ENCODE results near the gene LINGO1.

The LINGO1 gene

DNA sequence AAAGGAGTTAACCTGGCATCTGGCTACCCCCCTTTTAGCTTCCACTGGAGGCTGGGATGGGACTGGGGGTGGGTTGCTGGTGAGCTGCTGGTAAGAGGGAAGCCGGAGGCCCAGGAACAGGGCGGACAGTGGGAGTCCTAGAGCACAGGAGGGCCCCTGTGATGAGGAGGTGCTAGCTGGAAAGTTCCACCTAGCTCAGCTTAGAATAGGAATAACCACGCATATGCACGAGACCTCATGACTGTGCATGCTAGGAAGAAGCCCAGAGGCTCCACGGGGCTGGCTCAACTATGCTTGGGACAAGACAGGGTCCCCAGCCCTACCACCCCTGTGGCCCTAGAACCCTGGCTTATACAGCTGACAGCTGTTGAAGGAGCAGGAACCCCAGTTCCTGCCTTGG is 34.1 kb downstream of the LINGO1 start:
- FAIRE-seq (no peak), DNase-seq (ENCODE audit: insufficient read length, low spot score) (no peak)

DNA sequence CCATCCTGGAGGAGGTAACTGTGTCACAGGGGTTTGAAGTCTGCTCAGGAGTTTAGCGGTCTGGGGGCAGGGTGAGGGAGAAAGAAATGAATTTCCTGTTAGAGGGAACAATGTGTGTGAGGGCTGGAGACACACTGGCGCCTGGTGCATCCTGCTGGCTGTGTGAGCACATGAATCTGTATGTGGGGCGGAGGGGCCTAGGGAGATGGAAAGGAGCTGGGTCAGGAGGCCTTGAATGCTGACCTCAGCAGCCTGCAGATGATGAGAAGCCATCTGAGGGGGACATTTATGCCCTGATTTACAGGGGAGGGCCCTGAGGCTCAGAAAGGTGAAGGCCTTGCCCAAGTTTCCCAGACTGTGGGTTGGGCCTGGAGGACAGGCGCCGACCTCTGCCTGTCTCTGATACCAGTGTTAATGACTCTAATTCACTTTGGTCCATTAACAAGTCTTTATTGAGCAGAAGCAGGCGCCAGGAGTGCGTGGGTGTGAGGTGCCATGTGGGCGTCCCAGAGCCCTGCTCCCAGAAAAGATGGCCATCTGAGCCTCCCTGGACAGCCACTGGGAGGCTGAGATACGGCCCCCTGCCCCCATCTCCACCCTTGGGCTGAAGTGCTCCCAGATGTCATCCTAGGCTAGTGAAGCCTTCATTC is 34.8 kb downstream of the LINGO1 start:
- DNase-seq (ENCODE audit: insufficient read length, low spot score) (no peak), FAIRE-seq (no peak)

GRCh38 chr15:77596821-77597803 is 35.6 kb downstream of the LINGO1 start:
- DNase-seq (ENCODE audit: insufficient read length, low spot score): no peak
- FAIRE-seq: no peak

DNA sequence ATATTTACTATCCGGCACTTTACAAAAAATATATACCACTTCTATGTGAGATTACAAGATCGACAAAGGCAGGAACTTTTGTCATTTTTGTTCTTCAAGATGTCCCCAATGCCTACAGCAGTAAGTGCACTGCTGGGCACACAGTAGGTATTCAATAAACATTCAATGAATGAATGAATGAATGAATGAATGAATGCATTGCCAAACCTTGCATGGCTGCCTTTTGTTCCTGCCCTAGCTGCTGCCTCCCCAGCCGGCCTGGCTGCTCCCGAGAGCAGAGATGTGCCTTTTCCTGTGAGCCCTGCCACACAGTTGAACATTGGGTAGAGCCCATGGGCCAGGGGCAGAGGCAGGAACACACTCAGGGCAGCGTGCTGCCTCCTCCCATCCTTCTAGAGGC is 37.5 kb downstream of the LINGO1 start:
- no peak for DNase-seq (ENCODE audit: insufficient read length, low spot score)
- FAIRE-seq: no peak

GRCh38 chr15:77592758-77593157 is 40.0 kb downstream of the LINGO1 start:
- DNase-seq (ENCODE audit: insufficient read length, low spot score): no peak
- no peak for FAIRE-seq

DNA sequence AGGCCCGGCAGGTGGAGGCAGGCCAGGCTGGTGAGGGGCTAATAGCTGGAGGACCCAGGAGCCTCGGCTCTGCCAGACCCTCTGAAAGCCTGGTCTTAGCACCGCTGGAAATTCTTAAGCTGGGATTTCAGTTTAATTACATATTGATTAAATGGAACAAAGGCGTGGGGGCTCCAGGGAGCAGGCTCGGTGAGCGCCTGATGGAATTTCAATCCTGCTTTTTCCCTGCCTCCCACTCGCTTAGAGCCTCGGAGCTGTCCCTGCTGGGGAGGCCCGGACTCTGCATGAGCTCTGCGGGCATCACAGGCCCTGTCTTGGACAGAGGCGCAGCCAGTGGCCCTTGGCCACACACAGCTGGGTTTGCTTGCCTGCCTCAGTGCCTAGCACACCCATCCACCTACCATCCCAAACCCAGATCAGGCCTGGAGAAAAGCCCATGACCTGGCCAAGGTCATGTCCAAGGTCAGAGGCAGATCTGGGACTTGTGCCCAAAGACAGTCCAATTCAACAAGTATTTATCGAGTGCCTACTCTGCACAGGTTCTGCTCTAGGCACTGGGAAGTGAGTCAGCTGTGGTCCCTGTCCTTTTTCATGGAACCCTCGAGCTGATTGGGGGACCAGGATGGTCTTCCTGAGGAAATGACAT is 40.6 kb downstream of the LINGO1 start:
- FAIRE-seq: no peak
- DNase-seq (ENCODE audit: insufficient read length, low spot score): no peak

DNA sequence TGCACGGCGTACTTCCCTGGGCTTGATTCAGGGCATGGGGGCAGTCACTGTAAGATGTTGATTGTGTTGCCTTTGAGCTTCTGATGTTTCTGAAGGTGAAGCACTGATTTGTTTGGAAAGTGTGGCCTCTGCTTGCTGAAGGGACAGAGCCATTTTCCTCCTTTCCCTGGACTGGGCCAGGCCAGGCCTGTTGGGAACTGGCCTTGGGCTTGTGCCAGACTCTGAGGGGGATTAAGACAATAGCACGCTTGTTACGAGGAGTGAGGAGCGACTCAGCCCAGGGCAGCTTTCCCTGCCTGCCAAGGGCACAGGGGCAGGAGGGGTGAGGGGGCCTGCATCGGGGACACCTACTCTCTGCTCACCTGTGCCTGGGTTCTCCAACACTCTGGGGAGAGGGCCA is 42.9 kb downstream of the LINGO1 start:
- no peak for FAIRE-seq
- DNase-seq (ENCODE audit: insufficient read length, low spot score): no peak

DNA sequence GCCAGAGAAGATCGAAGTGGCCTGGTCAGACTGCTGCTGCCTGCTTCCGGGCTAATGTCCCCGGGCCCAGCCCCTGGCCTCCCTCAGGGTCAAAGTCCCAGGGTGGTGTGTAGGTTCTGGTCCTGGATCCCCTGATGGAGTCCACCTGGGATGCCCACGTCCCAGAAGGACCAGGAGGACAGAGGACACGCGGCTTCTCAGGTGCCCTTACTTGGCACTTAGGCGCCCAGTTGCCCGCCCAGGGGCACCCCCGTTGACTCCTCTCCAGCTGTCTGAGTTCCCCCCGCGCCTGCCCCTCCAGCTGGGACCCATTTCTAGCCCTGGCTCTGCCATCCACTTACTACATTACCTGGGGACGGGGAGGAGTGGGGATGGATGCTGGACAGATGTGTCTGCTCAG is 44.6 kb downstream of the LINGO1 start:
- FAIRE-seq: no peak
- no peak for DNase-seq (ENCODE audit: insufficient read length, low spot score)

DNA sequence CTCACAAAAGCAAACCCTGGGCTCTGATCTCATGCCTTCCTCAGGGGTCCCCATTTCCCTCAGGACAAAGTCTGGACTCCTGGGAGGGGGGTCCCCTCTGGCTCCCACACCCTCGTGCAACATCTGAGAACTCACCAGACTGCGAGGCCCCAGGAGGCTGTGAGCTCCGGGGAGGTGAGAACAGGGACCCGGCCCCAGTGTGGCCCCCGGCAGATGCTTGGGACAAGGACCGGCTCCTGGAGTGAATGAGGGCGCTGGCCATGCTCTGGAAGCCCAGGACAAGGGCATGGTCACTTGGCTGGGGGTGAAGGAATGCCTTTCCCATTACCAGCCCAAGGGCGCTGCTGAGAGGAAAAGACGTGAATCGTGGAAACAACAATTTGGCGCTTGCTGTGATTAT is 48.0 kb downstream of the LINGO1 start:
- no peak for FAIRE-seq

GRCh38 chr15:77584201-77584600 is 48.5 kb downstream of the LINGO1 start:
- DNase-seq (ENCODE audit: insufficient read length, low spot score): no peak
- FAIRE-seq: no peak

More for the DNA sequence above, 48.0 kb downstream of the LINGO1 start:
- no peak for DNase-seq (ENCODE audit: insufficient read length, low spot score)

- FAIRE-seq (no peak), DNase-seq (ENCODE audit: insufficient read length, low spot score) (no peak)
Observed at GRCh38 chr15:77582763-77583162, 49.9 kb downstream of the LINGO1 start.

- no peak for DNase-seq (ENCODE audit: insufficient read length, low spot score)
- FAIRE-seq: no peak
Observed at GRCh38 chr15:77581896-77582569, 50.7 kb downstream of the LINGO1 start.

DNA sequence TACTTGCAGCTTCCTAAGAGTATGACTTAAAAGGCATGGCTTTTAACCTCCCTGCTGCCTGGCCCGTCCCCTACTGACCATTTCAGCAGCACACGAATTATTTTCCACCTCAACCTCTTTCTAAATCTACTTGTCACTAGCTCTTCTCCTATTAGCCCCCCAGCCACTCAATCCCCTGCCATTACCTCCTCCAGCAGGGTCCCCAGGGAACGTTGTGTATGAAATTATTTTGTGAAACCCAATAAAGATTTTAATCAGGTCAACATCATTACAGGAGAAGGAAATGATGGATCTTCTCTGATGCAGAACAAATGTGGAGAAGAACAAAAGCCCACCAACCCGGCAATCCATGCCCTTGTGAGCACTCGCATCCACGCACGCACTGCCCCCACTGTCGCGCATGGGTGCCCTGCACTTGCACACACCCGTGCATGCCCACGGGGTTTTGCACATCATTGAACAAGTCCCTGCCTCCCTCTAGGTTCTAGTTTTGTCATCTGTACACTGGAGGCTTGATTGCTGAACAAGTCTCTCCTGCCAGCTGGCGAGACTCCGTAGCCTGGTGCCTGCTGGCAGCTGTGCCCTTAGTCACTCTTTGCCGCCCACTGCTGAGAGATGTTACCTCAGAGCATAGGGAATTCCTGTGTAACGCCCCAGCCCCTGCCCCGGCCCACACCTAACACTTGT is 51.6 kb downstream of the LINGO1 start:
- no peak for FAIRE-seq
- no peak for DNase-seq (ENCODE audit: insufficient read length, low spot score)

- DNase-seq (ENCODE audit: insufficient read length, low spot score) (no peak), FAIRE-seq (no peak)
Observed at GRCh38 chr15:77579498-77580188, 53.1 kb downstream of the LINGO1 start.

GRCh38 chr15:77578641-77579372 is 53.9 kb downstream of the LINGO1 start:
- FAIRE-seq (no peak), DNase-seq (ENCODE audit: insufficient read length, low spot score) (no peak)

DNA sequence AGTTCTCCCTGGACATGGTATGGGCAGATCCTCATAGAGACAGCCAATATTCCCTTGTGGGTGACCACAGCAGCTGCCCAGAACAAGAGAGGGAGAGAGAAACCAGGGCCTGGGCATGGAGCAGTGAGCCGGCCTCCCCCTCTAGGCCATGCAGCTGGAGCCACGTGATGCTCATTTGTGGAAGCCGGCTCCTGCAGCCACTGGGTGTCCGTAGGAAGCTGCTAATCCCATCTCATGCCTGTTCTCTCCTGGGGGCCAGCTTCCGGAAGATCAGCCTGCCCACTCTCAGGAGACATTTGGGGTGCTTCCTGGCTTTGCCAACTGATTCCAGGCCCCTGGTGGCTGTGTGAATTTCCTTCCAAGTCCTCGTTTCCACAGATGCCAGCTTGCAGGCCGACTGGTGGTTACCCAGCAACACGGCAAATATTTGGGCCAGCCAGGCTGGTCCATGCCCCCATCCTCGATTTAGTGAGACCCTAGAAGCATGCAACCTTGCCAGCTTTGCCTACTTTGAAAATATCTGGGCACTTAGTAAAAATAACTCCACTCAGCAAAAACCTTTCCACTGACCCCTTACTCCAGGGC is 55.3 kb downstream of the LINGO1 start:
- DNase-seq (ENCODE audit: insufficient read length, low spot score): no peak
- no peak for FAIRE-seq

DNA sequence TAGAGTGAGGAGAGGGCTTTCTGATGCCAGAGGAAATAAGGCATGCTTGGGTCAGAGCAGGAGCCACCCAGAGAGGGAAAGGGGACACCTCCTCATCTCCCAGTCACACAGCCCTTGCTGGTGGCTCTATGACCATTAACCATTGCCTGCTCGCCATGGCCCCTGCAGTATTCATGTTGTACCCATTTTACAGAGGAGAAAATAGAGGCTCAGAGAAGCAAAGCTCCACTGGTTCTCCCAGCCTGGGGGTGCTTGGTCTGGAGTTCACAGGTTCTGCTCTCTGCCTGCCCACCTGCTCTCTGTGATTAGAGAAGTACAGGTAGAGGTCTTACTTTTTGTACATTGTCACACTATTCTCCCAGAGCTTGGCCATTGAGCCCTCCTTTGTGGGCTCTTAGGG is 56.2 kb downstream of the LINGO1 start:
- FAIRE-seq: no peak
- no peak for DNase-seq (ENCODE audit: insufficient read length, low spot score)

GRCh38 chr15:77575203-77575934 is 57.3 kb downstream of the LINGO1 start:
- FAIRE-seq: no peak
- DNase-seq (ENCODE audit: insufficient read length, low spot score): no peak

Data from GM19239 (cell line).